Central memory CD8-positive, alpha-beta T cell (primary cell): ENCODE measurements around the gene VASH2.
A peak's percentile ranks its signal among the peaks of the same experiment; 100 is the strongest.
"Not testable (repeated sequence)": the region's sequence is repeated elsewhere in the genome, so short reads cannot be mapped to it uniquely, and the experiment has no call there.

ENCODE experiments used
- ATAC-seq: fragments of 150-1000 bp; cut with Tn5 transposase; replicated peaks from 2 replicates; pipeline ENCODE4 v1.10.0; 2022; ENCODE audit warnings: mild to moderate bottlenecking, moderate FRiP score, moderate number of reproducible peaks; ENCODE audit not compliant: poor library complexity, severe bottlenecking; ENCODE audit errors: extremely low read depth
- DNase-seq, 2 donors: peaks; one replicate each; pipeline ENCODE4 v3.0.0; 2021; ENCODE audit warnings: low spot score in 2 of 2
- H3K27ac Mint-ChIP-seq: one replicate; pipeline ENCODE4 v1.8.0; 2022; ENCODE audit warnings: low read depth, mild to moderate bottlenecking, moderate library complexity, mixed read lengths
- H3K27me3 Mint-ChIP-seq: one replicate; pipeline ENCODE4 v1.8.0; 2022; ENCODE audit warnings: mixed read lengths
- H3K36me3 Mint-ChIP-seq: one replicate; pipeline ENCODE4 v1.8.0; 2022; ENCODE audit warnings: mild to moderate bottlenecking, moderate library complexity, mixed read lengths; ENCODE audit not compliant: insufficient read depth
- H3K4me1 Mint-ChIP-seq: one replicate; pipeline ENCODE4 v1.8.0; 2022; ENCODE audit warnings: mixed read lengths
- H3K4me3 Mint-ChIP-seq: one replicate; pipeline ENCODE4 v1.8.0; 2022; ENCODE audit warnings: mild to moderate bottlenecking, moderate library complexity, mixed read lengths
- H3K9me3 Mint-ChIP-seq: one replicate; pipeline ENCODE4 v1.8.0; 2022; ENCODE audit warnings: mixed read lengths

The VASH2 gene

DNA sequence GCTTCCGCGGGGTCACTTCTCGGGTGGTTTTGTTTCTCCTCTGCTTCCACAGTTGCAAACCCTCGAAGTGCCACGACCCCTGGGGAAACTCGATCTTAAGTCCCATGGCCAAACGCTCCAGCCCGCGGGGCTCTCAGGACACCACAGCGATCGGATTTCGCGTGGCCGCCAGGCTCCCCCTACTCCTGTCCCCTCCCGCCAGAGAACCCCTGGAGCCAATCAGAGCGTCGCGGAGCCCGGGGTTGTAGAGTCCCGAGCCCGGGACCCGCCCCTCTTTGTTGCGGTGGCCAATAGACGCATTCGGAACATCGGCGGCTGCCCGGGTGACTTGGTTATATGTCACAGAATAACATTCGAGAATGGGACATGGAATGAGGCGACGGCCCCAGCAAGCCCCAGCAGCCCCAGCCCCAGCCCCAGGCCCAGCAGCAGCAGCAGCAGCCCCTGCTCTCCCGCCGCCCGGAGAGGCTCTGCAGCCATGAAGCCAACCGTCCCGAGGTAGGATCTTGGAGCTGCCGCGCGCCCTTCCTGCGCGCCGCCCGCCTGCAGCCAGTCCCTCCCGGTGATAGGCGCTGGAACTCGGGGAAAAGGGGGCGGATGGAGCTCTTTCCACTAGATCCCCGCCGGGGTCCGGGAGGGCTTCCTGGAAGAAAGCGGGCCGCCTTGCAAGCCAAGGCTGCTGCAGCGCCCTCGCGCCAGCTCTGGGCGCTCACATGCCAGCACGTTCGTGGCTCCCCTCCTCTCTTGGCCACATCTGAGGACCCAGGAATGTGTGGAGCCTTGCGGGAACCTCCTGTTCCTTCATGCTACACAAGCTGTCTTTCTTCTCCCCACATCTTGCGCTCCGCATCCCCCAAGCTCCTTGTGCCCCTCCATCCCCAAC is at the start of gene VASH2:
Gene VASH2 (plus strand): TSS at position 299 of the 883 bp plus-strand sequence. CDS start 1,002 bp downstream, outside the sequence.
- ATAC-seq (peak; percentile 68), DNase-seq (no peak)
- Mint-ChIP-seq H3K4me1 (peaks cover 18% of the 10 kb centered on the region), H3K4me3 (peak within 1 kb of the TSS; percentile 75), H3K27me3 (peaks cover 74% of the 10 kb centered on the region), H3K27ac (no peak within 1 kb of the TSS), H3K36me3 (no peaks in the 10 kb centered on the region), H3K9me3 (no peaks in the 10 kb centered on the region)

DNA sequence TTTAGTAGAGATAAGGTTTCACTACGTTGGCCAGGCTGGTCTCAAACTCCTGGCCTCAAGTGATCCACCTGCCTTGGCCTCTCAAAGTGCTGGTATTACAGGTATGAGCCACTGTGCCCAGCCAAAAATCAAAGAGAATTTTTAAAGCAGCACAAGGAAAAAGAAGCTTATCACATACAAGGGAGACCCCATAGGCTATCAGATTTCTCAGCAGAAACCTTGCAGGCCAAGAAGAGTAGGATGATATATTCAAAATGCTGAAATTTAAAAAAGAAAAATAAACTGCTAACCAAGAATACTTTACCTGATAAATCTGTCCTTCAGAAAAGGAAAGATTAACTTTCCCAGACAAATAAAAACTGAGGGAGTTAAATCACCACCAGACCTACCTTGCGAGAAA is 49.1 kb upstream of the VASH2 start:
- H3K9me3 Mint-ChIP-seq, result peaks cover 12% of the 10 kb centered on the region
- H3K4me3 Mint-ChIP-seq, result no peak overlapping the region
- DNase-seq (no peak), ATAC-seq (no peak)
- H3K36me3 Mint-ChIP-seq, result peaks cover 5% of the 10 kb centered on the region
- no peak overlapping the region for H3K27ac Mint-ChIP-seq
- no peaks in the 10 kb centered on the region for H3K27me3 Mint-ChIP-seq
- H3K4me1 Mint-ChIP-seq, result no peaks in the 10 kb centered on the region

DNA sequence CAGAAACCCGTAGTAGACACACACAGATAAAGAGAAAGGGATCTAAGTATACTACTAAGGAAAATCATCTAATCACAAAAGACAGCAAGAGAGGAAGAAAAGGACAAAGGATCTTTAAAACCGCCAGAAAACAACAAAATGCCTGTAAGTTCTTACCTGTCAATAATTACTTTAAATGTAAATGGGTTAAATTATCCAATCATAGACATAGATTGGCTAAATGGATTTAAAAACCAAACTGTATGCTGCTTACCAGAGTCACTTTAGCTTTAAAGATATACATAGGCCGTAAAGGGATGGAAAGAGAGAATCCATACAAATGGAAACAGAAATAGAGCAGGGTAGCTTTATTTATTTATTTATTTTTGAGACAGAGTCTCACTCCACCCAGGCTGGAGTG is 48.3 kb upstream of the VASH2 start:
- peaks cover 2% of the 10 kb centered on the region for H3K36me3 Mint-ChIP-seq
- no peaks in the 10 kb centered on the region for H3K27me3 Mint-ChIP-seq
- no peak overlapping the region for H3K4me3 Mint-ChIP-seq
- H3K9me3 Mint-ChIP-seq, result peaks cover 12% of the 10 kb centered on the region
- DNase-seq, result no peak
- no peaks in the 10 kb centered on the region for H3K4me1 Mint-ChIP-seq
- ATAC-seq, result no peak
- no peak overlapping the region for H3K27ac Mint-ChIP-seq

DNA sequence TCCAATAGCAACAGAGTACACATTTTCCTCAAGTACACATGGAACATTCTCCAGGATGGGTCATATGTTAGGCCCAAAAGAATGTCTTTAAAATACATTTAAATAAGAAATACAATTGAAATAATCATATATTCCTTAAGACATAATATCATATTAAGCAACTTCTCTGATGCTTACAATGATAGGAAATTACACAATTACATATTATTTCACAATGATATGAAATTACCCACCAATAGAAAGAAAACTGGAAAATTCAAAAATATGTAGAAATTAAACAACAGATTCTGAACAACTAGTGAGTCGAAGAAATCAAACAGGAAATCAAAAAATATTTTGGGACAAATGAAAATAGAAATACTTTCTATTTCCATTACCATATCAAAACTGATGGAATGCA is 46.7 kb upstream of the VASH2 start:
- H3K9me3 Mint-ChIP-seq, result peaks cover 12% of the 10 kb centered on the region
- no peaks in the 10 kb centered on the region for H3K4me1 Mint-ChIP-seq
- H3K4me3 Mint-ChIP-seq, result no peak overlapping the region
- no peak for DNase-seq
- no peak overlapping the region for H3K27ac Mint-ChIP-seq
- H3K27me3 Mint-ChIP-seq, result no peaks in the 10 kb centered on the region
- peaks cover 2% of the 10 kb centered on the region for H3K36me3 Mint-ChIP-seq
- no peak for ATAC-seq

DNA sequence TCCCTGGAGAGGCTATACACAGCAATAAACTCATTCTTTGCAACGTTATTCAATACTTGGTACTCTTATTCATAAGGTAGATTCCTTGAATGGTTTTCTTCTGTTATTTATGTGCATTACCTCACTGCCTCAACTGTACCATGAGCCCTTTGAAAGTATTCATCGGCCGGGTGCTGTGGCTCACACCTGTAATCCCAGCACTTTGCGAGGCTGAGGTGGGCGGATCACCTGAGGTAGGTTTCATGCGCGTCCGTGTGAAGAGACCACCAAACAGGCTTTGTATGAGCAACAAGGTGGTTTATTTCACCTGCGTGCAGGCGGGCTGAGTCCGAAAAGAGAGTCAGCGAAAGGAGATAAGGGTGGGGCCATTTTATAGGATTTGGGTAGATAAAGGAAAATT is 42.3 kb upstream of the VASH2 start:
- not testable (repeated sequence) for H3K36me3 Mint-ChIP-seq, ATAC-seq, H3K4me3 Mint-ChIP-seq, H3K9me3 Mint-ChIP-seq, H3K27me3 Mint-ChIP-seq, H3K4me1 Mint-ChIP-seq, DNase-seq, H3K27ac Mint-ChIP-seq

DNA sequence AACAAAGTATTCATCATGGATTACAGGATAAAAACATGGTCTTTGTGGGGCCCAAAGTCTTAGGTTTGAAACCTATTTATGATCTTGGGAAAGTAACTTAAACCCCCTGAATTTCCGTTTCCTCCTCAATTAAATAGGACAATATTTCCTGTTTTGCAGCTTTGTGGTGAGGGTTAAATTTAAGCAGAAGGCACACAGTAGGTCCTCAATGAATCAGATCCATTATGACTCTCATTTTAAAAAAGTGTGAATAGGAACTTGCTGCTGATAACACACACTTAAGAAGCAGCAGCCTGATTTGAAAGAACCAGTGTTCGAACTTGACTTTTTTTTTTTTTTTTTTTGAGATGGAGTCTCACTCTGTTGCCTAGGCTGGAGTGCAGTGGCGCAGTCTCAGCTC is 41.4 kb upstream of the VASH2 start:
- ATAC-seq (no peak), DNase-seq (no peak)
- no peaks in the 10 kb centered on the region for H3K27me3 Mint-ChIP-seq
- H3K36me3 Mint-ChIP-seq, result peaks cover 2% of the 10 kb centered on the region
- H3K9me3 Mint-ChIP-seq, result no peaks in the 10 kb centered on the region
- no peak overlapping the region for H3K27ac Mint-ChIP-seq
- no peak overlapping the region for H3K4me3 Mint-ChIP-seq
- no peaks in the 10 kb centered on the region for H3K4me1 Mint-ChIP-seq

DNA sequence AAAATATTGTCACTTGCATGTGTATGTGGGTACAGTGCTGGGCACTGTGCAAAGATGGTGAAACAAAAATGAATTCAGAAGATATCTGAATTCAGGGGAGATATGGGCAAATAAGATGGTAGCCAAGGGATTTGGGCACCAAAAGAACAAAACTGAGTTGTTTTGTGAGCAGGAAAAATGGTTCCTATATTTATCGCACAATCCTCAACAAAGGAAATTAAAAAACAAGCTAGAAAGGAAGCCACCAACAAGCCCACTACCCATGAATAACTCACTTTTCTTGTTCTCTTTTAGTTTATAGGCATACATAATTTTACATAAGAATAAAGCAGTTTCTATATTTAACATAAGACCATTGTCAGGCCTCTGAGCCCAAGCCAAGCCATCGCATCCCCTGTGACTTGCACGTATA is 40.7 kb upstream of the VASH2 start:
- Mint-ChIP-seq H3K9me3 (no peaks in the 10 kb centered on the region), H3K4me3 (no peak overlapping the region), H3K4me1 (no peaks in the 10 kb centered on the region), H3K36me3 (peaks cover 2% of the 10 kb centered on the region), H3K27ac (no peak overlapping the region), H3K27me3 (peaks cover 5% of the 10 kb centered on the region)
- no peak for DNase-seq
- no peak for ATAC-seq

DNA sequence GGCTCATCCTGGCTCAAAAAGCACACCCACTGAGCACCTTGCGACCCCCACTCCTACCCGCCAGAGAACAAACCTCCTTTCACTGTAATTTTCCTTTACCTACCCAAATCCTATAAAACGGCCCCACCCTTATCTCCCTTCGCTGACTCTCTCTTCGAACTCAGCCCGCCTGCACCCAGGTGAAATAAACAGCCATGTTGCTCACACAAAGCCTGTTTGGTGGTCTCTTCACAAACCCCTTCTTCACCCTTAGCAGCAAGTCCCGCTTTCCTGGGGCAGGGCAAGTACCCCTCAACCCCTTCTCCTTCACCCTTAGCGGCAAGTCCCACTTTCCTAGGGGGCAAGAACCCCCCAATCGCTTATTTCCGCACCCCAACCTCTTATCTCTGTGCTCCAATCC is 40.1 kb upstream of the VASH2 start:
- not testable (repeated sequence) for H3K4me1 Mint-ChIP-seq, ATAC-seq, H3K9me3 Mint-ChIP-seq, H3K36me3 Mint-ChIP-seq, H3K27ac Mint-ChIP-seq, DNase-seq, H3K4me3 Mint-ChIP-seq
- H3K27me3 Mint-ChIP-seq, result peaks cover 10% of the 10 kb centered on the region

DNA sequence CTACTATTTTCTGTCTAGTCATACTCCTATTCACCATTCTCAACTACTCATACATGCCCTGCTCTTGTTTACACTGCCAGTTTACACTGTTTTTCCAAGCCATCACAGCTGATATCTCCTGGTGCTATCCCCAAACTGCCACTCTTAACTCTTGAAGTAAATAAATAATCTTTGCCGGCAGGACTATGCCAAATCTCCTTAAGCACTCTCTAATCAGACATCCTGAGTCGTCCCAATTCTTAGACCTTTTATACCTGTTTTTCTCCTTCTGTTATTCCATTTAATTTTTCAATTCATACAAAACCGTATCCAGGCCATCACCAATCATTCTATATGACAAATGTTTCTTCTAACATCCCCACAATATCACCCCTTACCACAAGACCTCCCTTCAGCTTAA is 36.7 kb upstream of the VASH2 start:
- H3K27me3 Mint-ChIP-seq, result peaks cover 42% of the 10 kb centered on the region
- not testable (repeated sequence) for DNase-seq, H3K36me3 Mint-ChIP-seq, H3K4me3 Mint-ChIP-seq, H3K27ac Mint-ChIP-seq, H3K9me3 Mint-ChIP-seq, H3K4me1 Mint-ChIP-seq, ATAC-seq

DNA sequence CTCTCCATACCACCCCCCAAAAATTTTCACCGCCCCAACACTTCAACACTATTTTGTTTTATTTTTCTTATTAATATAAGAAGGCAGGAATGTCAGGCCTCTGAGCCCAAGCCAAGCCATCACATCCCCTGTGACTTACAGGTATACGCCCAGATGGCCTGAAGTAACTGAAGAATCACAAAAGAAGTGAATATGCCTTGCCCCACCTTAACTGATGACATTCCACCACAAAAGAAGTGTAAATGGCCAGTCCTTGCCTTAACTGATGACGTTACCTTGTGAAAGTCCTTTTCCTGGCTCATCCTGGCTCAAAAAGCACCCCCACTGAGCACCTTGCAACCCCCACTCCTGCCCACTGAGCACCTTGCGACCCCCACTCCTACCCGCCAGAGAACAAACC is 36.2 kb upstream of the VASH2 start:
- H3K4me1 Mint-ChIP-seq, H3K4me3 Mint-ChIP-seq, H3K36me3 Mint-ChIP-seq, ATAC-seq, H3K9me3 Mint-ChIP-seq, DNase-seq, H3K27ac Mint-ChIP-seq: not testable (repeated sequence)
- H3K27me3 Mint-ChIP-seq, result peaks cover 45% of the 10 kb centered on the region

DNA sequence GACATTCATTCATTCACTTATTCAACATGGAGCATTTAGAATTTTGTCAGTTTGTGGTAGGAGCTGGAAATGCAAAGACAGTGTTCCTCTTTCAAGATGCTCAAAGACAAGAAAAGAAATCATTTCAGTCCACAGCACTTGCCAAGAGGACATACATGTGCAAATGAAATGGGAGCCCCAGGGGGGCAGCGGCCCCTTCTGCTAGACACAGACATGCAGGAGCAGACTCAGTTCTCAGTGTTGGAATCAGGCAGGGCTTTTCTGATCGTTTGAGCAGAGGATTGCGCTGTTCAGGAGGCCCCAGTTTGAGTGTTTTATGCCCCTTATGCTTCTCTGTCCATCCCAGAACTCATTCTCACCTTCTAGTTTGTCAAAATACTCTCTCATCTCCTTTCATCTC is 35.6 kb upstream of the VASH2 start:
- Mint-ChIP-seq H3K36me3 (no peaks in the 10 kb centered on the region), H3K4me1 (no peaks in the 10 kb centered on the region), H3K9me3 (no peaks in the 10 kb centered on the region), H3K4me3 (no peak overlapping the region), H3K27me3 (peaks cover 45% of the 10 kb centered on the region), H3K27ac (no peak overlapping the region)
- no peak for DNase-seq
- no peak for ATAC-seq

DNA sequence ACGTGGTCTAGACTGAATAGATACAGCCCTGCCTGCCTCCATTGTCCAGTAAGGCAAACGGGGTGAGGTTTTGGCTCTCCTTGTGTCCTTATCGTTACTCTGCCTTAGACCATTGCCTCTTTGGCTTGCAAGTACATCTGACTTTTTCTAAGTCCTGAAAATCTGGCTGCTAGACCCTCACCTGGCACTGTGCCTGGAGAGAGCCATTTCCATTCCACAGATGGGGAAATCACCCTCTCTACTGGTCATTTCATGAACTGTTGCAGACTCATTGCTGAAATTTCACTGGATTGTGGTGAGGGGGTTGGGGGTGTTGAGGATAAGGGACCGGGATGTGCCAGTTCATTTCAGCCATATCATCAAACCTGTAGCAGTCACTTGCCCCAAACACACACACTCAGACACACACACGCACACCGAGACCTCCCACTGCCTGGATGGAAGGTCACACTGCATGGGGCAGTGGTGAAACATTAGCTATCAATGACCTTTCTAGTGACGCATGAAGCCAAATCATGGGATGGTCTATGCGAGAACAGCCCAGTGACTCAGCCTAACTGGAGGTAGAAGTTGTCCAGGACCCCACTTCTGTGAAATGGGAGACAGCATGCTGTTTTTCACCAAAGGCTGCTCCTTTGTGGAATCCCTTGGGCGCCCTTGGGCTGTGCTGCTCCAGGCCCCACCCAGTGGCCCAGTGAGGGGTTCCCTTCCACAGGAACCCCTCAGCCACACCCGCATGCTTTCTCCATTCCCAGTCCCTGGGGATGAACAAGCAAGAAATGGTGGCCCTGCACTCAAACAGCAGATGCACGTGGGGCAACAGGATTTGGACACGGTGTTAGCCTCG is 34.9 kb upstream of the VASH2 start:
- DNase-seq (no peak), ATAC-seq (no peak)
- H3K27me3 Mint-ChIP-seq, result peaks cover 48% of the 10 kb centered on the region
- H3K4me1 Mint-ChIP-seq, result no peaks in the 10 kb centered on the region
- no peak overlapping the region for H3K27ac Mint-ChIP-seq
- no peak overlapping the region for H3K4me3 Mint-ChIP-seq
- no peaks in the 10 kb centered on the region for H3K9me3 Mint-ChIP-seq
- H3K36me3 Mint-ChIP-seq, result no peaks in the 10 kb centered on the region
